Activated effector memory CD4-positive, alpha-beta T cell treated with anti-CD3 and anti-CD28 coated beads, Interleukin-2, amount 50 U/mL, for 16 hours (primary cell): ENCODE data around the gene GH1.
"Not testable (repeated sequence)": the region's sequence is repeated elsewhere in the genome, so short reads cannot be mapped to it uniquely, and the experiment has no call there.

Experiments
- DNase-seq: peaks from one replicate; pipeline ENCODE4 v3.0.0-alpha.2; 2020

Gene GH1

GRCh38 chr17:63925615-63926014, 7.0 kb upstream of the GH1 start:
- no peak for DNase-seq

DNA sequence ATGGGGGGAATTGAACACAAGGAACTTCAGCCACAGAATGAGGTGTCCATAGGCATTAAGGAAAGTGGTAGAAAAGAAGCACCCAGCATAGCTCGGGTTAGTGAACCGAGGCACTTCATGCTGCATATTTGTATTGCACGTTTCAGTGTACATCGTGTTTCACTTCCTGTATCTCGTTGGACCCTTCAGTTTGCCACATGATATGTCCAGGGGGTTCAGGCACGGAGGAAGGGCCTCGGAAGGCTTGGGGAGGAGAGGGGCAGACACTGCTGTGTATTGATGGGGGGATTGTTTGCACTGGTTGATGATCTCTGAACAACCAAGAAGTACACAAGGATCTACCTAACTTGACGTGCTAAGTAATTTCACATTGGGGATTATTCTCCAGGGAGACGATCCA, 3.8 kb upstream of the GH1 start:
- DNase-seq = not testable (repeated sequence)

DNA sequence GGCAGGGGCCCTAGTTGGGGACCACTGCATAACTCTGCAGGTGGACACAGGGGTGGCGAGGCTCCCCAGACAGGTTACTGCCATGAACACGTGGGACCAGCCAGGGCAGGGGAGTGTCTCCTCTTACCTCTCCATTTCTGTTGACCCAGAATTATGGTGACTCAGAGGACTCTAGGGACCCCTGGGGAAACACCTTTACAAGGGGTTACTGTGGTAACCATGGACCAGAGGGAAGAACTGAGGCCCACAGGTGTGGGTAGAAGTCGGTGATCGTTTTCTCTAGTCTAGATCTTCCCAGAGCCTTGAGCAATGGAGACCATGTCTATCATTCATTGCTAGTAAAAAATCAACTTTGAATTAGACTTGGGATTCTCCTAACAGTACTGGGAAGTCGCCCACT, 2.1 kb upstream of the GH1 start:
- not testable (repeated sequence) for DNase-seq

DNA sequence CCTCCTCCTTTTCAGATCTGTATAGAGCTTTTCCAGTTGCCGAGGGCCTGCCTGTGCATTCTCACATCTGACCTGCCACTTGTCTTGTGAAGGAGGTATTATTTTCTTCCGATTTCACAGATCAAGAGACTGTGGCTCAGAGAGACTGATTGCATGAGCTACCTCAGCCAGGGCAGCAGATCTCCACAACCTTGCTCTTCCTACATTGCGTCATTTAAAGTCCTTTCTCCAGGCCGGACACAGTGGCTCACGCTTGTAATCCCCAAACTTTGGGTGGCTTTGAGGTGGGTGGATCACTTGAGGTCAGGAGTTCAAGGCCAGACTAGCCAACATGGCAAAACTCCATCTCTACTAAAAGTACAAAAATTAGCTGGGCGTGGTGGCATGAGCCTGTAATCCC, 1.4 kb upstream of the GH1 start:
- DNase-seq = not testable (repeated sequence)

GRCh38 chr17:63919311-63919723, 678 bp upstream of the GH1 start:
- DNase-seq = peak; percentile 85

DNA sequence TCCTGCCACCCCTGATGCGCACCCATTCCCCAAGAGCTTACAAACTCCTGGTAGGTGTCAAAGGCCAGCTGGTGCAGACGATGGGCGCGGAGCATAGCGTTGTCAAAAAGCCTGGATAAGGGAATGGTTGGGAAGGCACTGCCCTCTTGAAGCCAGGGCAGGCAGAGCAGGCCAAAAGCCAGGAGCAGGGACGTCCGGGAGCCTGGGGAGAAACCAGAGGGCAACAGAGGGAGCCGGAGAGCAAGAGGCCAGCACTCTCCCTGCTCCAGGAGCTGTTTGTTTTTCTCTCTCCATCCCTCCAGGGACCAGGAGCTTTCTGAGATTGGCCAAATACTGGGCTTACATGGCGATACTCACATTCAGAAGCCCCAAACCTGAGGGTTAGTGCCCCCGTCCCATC, 334 bp downstream of the GH1 start:
- DNase-seq = no peak

DNA sequence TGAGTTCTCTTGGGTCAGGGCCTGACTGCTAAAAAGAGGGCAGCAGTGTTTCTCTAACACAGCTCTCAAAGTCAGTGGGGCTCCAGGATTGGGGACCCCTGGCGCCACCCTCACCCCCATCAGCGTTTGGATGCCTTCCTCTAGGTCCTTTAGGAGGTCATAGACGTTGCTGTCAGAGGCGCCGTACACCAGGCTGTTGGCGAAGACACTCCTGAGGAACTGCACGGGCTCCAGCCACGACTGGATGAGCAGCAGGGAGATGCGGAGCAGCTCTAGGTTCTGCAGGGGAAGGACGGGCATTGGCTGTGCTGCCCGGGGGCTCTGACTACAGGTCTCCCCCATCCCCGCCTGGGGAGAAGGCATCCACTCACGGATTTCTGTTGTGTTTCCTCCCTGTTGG, 993 bp downstream of the GH1 start:
- DNase-seq = peak; percentile 44

- peak; percentile 10 for DNase-seq
Observed at GRCh38 chr17:63917206-63917605, 1.4 kb downstream of the GH1 start.

DNA sequence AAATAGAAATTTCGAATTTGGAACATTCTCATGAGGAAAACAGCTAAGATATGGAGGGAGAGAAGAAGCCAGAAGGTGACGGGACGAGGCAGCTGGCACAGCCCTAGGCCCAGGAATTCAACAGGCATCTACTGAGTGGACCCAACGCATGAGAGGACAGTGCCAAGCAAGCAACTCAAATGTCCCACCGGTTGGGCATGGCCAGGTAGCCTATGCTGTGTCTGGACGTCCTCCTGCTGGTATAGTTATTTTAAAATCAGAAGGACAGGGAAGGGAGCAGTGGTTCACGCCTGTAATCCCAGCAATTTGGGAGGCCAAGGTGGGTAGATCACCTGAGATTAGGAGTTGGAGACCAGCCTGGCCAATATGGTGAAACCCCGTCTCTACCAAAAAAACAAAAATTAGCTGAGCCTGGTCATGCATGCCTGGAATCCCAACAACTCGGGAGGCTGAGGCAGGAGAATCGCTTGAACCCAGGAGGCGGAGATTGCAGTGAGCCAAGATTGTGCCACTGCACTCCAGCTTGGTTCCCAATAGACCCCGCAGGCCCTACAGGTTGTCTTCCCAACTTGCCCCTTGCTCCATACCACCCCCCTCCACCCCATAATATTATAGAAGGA, 2.0 kb downstream of the GH1 start:
- DNase-seq = peak; percentile 12

DNA sequence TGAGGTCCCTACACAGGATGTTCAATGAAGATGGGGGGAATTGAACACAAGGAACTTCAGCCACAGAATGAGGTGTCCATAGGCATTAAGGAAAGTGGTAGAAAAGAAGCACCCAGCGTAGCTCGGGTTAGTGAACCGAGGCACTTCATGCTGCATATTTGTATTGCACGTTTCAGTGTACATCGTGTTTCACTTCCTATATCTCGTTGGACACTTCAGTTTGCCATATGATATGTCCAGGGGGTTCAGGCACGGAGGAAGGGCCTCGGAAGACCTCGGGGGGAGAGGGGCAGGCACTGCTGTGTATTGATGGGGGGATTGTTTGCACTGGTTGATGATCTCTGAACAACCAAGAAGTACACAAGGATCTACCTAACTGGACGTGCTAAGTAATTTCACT, 2.9 kb downstream of the GH1 start:
- peak; percentile 30 for DNase-seq

DNA sequence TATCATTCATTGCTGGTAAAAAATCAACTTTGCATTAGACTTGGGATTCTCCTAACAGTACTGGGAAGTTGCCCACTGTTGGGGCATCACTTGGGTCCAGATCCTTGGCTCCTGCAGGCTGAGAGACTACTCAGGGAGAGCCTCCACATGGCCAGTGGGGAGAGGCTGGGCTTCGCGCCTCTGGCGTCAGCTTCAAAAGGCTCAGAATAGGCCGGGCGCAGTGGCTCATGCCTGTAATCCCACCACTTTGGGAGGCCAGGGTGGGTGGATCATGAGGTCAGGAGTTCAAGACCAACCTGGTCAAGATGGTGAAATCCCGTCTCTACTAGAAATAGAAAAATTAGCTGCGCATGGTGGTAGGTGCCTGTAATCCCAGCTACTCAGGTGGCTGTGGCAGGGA, 4.2 kb downstream of the GH1 start:
- peak; percentile 14 for DNase-seq

DNA sequence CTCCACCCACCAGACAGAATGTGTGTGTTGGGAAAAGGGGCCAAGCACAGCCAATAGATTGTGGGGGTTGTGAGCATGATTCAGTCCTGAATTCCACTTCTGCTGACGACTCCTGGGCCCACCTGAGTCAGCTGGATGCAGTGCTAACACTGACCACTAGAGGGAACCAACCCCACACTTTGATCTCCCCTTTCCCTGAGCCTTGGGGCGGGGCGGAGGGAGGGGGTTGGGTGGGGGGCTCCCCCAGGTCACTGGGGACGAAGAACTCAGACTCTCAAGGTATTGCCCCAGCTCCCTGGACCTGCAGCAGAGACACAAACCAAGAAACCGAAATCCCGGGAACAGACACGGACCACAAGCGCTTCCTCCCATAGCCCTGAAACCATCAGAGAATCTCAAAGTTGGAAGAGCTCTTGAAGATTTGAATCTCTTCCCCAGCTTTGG, 7.0 kb downstream of the GH1 start:
- DNase-seq = peak; percentile 85

DNA sequence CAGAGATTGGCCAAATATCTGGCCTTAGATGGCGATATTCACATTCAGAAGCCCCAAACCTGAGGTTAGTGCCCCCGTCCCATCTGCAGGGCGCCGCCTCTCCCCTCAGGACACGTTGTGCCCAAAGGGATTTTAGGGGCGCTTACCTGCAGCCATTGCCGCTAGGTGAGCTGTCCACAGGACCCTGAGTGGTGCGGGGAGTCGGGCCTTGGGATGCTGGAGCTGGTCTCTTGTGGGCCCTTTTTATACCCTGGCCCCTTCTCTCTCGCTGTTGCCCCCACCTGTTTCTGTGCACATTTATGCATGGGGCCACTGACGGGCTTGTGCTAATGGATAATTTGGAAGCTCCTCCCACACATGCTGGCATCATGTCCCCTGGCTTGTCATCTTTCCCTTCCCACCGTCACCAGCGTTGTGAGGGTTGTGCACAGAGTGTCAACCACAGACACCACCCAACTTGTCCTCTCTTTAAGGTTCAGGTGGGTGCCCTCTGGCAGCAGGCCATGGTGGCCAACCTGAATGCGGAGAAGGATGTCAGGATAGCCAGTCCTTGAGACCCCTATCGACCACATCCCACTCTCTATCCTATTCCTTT, 7.5 kb downstream of the GH1 start, which contains the start of gene CSHL1:
Gene CSHL1 (minus strand): TSS at position 218 of the 595 bp plus-strand sequence. CDS start 62 bp downstream, at position 156.
- DNase-seq = peak; percentile 56

- DNase-seq = peak; percentile 51
Observed at GRCh38 chr17:63910096-63910495, 8.5 kb downstream of the GH1 start.

DNA sequence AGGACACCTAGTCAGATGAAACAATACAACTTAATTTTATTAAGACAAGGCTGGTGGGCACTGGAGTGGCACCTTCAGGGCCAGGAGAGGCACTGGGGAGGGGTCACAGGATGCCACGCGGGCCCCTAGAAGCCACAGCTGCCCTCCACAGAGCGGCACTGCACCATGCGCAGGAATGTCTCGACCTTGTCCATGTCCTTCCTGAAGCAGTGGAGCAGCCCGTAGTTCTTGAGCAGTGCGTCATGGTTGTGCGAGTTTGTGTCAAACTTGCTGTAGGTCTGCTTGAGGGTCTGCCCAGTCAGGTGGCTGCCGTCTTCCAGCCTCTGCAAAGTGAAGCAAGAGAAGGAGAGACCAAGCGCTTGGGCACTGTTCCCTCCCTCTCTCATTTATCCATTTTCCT, 9.1 kb downstream of the GH1 start:
- DNase-seq = peak; percentile 36

DNA sequence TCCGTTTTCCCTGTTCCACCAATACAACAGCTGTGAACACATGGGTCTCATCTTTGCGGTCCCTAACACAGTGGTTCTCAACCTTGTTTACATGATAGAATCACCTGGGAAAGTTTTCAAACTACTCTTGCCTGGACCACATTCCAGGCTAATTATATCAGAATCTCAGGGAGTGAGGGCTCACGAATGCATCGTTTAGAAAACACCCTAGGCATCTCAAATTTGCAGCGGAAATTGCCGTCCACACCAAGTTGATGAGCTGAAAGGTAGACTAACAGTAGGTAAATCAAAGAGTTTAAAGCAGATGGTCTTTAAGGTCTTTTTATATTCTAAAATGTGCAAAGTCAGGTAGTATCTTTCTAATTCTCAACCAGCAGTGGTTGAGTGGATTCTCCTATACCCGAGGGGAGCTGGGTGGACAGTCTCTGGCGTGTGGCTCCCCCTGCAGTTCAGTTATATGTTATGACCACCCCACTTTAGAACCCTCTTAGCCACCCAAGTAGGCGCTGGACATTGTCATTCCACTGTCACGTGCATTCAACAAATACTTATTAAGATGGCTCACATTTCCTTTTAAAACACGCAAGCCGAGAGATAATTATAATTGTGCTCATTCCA, 11.4 kb downstream of the GH1 start:
- peak; percentile 64 for DNase-seq

DNA sequence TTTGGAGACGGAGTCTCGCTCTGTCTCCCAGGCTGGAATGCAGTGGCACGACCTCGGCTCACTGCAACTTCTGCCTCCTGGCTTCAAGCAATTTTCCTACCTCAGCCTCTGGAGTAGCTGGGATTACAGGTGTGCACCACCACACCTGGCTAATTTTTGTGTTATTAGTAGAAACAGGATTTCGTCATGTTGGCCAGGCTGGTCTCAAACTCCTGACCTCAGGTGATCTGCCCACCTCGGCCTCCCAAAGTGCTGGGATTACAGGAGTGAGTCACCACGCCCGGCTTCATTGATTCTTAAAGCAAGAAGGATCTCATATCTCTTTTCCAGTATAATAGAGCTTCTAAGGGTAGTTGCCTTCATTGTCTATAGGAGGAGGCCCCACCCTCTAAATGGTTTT, 13.8 kb downstream of the GH1 start:
- not testable (repeated sequence) for DNase-seq

GRCh38 chr17:63903787-63904201, 14.8 kb downstream of the GH1 start:
- DNase-seq = not testable (repeated sequence)

- peak; percentile 13 for DNase-seq
Observed at GRCh38 chr17:63901971-63902370, 16.7 kb downstream of the GH1 start.

DNA sequence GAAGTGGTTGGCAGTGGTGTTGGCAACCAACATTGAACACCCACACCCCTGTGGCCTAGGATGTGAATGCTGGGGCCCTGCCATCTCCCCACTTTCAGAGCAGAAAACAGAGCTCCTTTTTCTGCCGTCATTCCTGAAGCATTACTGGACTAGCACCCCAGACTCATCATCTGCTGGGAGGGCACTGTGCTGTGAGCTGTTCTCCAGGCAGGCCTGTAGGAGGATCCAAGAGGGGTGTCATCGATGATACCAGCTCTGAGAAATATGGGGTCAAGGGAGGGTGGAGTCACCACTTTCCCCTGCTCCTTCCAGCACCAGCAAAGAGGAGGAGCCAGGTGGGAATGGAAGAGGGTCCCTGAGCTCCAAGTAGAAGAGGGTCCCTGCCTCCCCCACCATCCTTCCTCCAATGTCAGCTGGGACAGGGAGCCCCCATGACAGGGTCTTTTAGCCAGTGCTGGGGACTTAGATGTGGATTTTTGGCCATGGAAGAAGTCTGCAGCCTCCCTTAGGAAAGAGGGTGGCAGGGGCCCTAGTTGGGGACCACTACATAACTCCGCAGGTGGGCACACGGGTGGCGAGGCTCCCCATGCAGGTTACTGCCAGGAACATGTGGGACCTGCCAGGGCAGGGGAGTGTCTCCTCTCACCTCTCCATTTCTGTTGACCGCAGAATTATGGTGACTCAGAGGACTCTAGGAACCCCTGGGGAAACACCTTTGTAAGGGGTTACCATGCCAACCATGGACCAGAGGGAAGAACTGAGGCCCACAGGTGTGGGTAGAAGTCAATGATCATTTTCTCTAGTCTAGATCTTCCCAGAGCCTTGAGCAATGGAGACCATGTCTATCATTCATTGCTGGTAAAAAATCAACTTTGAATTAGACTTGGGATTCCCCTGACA, 19.5 kb downstream of the GH1 start:
- DNase-seq = peak; percentile 72

GRCh38 chr17:63896524-63897354, 21.9 kb downstream of the GH1 start, which contains the start of gene CSH1:
TSS of gene CSH1 (minus strand) at chr17:63896574. CDS start at chr17:63896511, 63 bp downstream.
- peak; percentile 55 for DNase-seq

DNA sequence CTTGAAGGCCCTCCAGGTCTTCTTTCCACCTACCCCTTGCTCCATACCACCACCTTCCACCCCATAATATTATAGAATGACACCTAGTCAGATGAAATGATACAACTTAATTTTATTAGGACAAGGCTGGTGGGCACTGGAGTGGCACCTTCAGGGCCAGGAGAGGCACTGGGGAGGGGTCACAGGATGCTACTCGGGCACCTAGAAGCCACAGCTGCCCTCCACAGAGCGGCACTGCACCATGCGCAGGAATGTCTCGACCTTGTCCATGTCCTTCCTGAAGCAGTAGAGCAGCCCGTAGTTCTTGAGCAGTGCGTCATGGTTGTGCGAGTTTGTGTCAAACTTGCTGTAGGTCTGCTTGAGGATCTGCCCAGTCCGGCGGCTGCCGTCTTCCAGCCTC, 23.8 kb downstream of the GH1 start:
- DNase-seq = peak; percentile 13
